Activated naive CD4-positive, alpha-beta T cell treated with anti-CD3 and anti-CD28 coated beads, Interleukin-2, amount 50 U/mL, for 16 hours (primary cell): ENCODE data around the gene DUSP7.

Experiments used
- DNase-seq: peaks from one replicate; pipeline ENCODE4 v3.0.0-alpha.2; 2020

DUSP7 gene

GRCh38 chr3:52023860-52024764 lies 32.3 kb downstream of the DUSP7 start:
- no peak for DNase-seq

GRCh38 chr3:52023101-52023770 lies 33.1 kb downstream of the DUSP7 start:
- DNase-seq: no peak

- no peak for DNase-seq
These were observed 33.9 kb downstream of the DUSP7 start for GRCh38 chr3:52022323-52023100.

GRCh38 chr3:52021489-52022268 lies 34.7 kb downstream of the DUSP7 start:
- no peak for DNase-seq

- no peak for DNase-seq
These were observed 35.6 kb downstream of the DUSP7 start for GRCh38 chr3:52020796-52021195.

- DNase-seq: no peak
These were observed 36.9 kb downstream of the DUSP7 start for GRCh38 chr3:52019352-52020080.

- DNase-seq: no peak
These were observed 37.9 kb downstream of the DUSP7 start for GRCh38 chr3:52018319-52019000.

GRCh38 chr3:52017586-52017985 lies 38.8 kb downstream of the DUSP7 start:
- no peak for DNase-seq

GRCh38 chr3:52015438-52016228 lies 40.7 kb downstream of the DUSP7 start:
- no peak for DNase-seq

- no peak for DNase-seq
These were observed 41.8 kb downstream of the DUSP7 start for GRCh38 chr3:52014613-52015012.

GRCh38 chr3:52013802-52014598 lies 42.4 kb downstream of the DUSP7 start:
- no peak for DNase-seq

- DNase-seq: no peak
These were observed 43.7 kb downstream of the DUSP7 start for GRCh38 chr3:52012699-52013098.

- DNase-seq: no peak
These were observed 45.9 kb downstream of the DUSP7 start for GRCh38 chr3:52010431-52010830.

GRCh38 chr3:52007291-52007690 lies 49.1 kb downstream of the DUSP7 start:
- no peak for DNase-seq

- DNase-seq: no peak
These were observed 49.6 kb downstream of the DUSP7 start for GRCh38 chr3:52006820-52007133.

- no peak for DNase-seq
These were observed 50.2 kb downstream of the DUSP7 start for GRCh38 chr3:52006017-52006819.

- no peak for DNase-seq
These were observed 50.8 kb downstream of the DUSP7 start for GRCh38 chr3:52005571-52005986.

GRCh38 chr3:52004906-52005395 lies 51.4 kb downstream of the DUSP7 start:
- DNase-seq: no peak
